GM18951 (cell line): ENCODE results near the gene RREB1.

Source experiments
- POLR2A ChIP-seq: IDR thresholded peaks from 4 replicates; pipeline ENCODE4 v1.6.1; 2011; ENCODE audit warnings: mild to moderate bottlenecking; ENCODE audit not compliant: insufficient read length, insufficient read depth; ENCODE audit errors: extremely low read depth
- in situ Hi-C: fragments of 300-500 bp; cut with MboI; formaldehyde crosslinking; loops from one replicate; pipeline ENCODE4 v1.12.0; 2022; ENCODE audit warnings: low sequenced_read_pairs, mixed read lengths, inconsistent platforms; ENCODE audit not compliant: unreplicated experiment

RREB1 gene

DNA sequence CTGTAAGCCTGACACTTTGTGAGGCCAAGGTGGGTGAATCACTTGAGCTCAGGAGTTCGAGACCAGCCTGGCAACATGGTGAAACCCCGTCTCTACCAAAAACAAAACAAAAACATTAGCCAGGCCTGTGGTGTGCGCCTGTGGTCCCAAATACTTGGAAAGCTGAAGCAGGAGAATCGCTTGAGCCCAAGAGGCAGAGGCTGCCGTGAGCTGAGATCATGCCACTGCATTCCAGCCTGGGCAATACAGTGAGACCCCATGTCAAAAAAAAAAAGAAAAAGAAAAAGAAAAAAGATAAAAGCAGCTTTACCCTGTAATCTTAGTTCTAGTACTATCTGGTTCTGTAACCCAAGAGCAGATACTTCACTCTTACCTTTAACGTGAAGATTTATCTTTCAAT, 177.7 kb downstream of the RREB1 start:
- TF ChIP-seq POLR2A: no peak
- in situ Hi-C loops: loop anchor here (10.0 to 25.0 kb wide), 2 partner anchors 319 to 727 kb away; no protein-coding TSS in a partner anchor

DNA sequence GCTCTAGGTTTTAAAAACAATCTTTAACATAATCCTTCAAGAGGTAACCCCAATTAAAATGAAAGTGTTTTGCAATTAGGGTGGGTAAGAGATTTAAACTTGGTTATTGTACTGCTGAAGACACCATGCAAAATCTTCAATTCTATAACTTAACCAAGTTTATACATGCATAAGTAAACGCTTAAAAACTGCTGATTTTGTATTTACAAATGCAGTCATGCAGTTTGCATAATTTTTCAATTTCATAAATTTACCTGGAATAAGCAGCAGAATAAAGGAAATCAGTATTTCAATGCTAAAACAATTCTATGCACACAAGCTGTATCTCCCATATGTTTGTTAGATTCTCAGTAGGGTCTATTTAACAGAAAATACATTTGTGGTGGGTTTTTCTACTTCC, 182.3 kb downstream of the RREB1 start:
- in situ Hi-C loops: loop anchor here (25.0 kb wide), 1 partner anchor 722 kb away; no protein-coding TSS in a partner anchor
- no peak for TF ChIP-seq POLR2A

DNA sequence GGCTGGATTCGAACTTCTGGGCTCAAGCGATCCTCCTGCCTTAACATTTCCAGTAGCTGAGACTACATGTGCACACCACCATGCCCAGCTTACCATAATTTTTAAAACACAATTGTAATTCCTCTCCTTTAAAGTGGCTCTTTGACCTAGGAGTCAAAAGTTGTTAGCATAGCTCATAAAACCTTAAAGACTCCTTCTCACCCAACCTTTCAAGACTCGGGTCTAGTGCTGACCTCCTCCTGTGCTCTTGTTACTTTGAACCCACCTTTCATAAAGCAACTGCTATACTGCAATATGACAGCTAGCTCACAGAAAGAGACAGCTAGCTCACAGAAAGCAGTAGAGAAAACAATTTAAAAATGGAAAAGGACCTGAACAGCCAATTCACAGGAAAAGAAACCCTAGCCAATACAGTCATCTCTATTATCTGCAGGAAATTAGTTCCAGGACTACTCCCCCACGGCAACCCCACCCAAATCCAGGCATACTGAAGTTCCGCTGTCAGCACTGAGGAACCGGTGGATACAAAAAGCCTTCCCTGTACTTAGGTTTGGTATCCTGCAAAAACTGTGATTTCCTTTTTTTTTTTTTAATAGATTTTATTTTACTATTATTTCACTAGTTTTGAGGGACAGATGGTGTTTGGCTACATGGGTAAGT, 185.0 kb downstream of the RREB1 start:
- TF ChIP-seq POLR2A: no peak
- in situ Hi-C loops: loop anchor here (25.0 kb wide), 1 partner anchor 720 kb away; no protein-coding TSS in a partner anchor

DNA sequence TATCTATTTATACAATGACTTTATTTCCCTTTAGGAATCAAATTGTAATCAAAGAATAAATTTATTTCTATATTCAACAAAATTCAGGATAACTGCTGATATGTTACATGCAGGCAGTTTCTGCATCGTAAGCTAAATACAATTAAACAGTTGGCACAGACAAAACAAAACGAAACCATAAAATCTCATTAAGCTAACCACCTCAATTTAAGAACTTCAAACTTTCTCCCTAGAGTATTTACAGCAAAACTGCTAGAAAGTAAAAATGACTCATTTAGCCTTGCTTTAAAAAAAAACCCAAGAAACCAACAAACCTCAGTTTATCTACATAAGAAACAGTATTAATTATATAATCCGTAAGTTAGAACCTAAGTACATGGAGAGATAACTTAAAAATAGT, 188.2 kb downstream of the RREB1 start:
- TF ChIP-seq POLR2A: no peak
- in situ Hi-C loops: loop anchor here (25.0 kb wide), 1 partner anchor 716 kb away; no protein-coding TSS in a partner anchor

DNA sequence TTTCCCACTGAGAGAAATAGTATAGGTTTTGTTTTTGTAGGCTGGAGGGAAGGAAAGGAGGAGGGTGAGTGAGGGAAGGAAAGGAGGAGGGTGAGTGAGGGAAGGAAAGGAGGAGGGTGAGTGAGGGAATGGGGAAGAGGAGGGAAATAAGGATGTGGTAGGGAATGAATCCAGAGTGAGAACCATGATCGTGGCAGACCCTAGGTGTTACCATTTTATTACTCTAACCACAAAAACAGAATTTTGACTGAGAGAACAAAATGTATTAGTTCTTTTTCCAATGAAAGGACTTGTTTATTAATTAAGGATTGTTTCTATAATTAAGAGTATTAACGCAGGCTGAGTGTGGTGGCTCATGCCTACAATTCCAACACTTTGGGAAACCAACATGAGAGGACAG, 188.8 kb downstream of the RREB1 start:
- no peak for TF ChIP-seq POLR2A
- in situ Hi-C loops: loop anchor here (25.0 kb wide), 1 partner anchor 716 kb away; no protein-coding TSS in a partner anchor

DNA sequence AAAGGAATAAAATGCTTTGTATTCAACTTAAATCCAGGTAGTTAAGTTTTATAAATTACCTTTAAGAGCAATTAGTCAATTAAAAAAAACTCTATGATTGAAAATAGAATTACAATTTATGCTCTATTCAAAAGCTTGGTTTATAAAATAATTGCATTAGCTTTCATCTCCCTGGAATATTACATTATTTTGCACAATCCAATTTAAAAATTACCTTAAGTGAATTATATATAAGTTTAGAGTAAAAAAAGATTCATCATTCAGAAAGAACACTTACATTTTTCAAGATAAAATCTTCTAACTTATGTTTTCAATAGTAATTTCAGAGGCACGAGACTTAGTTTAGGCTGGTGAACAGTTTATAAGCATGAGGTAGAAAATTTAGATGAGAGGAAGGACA, 190.4 kb downstream of the RREB1 start:
- in situ Hi-C loops: loop anchor here (25.0 kb wide), 1 partner anchor 714 kb away; no protein-coding TSS in a partner anchor
- TF ChIP-seq POLR2A: no peak

DNA sequence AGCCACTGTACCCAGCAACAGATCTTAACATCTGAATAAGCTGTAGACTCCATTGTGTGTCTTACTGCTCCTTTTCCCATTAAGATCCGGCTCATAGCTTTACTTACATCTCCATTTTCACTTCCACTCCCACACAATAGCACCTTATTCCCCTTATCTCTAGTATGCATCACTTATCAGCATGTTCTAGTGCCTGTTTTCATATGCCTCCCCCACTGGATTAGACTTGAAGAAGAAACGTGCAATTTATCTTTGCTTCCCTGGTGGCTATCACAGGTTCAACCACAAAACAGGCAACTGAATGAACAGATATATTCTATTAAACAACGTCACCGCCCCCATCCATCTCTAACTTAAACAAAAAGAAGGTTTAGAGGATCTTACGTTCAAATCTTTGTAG, 193.2 kb downstream of the RREB1 start:
- no peak for TF ChIP-seq POLR2A
- in situ Hi-C loops: no loop called here
